ENCODE measurements around the gene RASGRF1.

- no peak for TF ChIP-seq CTCF (IDR thresholded peaks at IDR 0.05)
- no peak for TF ChIP-seq POLR2A (IDR thresholded peaks at IDR 0.05)
Observed at GRCh38 chr15:79066391-79067071, 24.0 kb downstream of the RASGRF1 start.
